Activated CD4-positive, CD25-positive, alpha-beta regulatory T cell (primary cell): Measurements from ENCODE around the gene TBC1D24.

Experiments used
- DNase-seq, 4 experiments: peaks; one replicate each; lab custom pipeline; 2025; lab: John Stamatoyannopoulos, UW

TBC1D24 gene

DNA sequence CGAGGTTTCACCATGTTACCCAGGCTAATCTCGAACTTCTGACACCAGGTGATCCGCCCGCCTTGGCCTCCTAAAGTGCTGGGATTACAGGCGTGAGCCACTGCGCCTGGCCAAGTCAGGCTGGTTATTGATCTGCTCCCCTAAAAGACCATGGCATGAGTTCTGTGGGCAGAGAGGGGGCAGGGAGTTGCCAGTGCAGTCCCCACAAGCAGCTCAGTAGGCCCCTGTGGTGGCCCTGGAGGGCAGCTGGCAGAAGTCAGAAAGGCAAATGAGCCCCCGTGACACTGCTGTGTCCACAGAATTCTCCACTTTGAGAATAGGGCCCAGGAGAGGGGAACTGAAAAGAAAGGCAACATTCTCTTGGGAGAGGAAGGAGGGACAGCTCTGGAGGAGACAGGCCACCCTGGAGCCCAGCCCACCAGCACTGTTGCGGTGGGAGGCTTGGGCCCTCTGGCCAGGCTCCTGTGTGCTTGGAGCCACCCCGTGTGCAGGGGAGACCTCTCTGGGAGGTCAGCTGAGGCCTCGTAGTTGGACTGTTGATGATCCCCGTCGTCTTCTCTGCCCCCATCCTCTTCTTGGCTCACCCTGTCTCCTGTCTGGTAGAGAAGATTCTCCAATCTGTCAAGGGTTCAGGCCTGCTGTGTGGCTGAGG, 43.2 kb downstream of the TBC1D24 start:
- DNase-seq, result no peak

DNA sequence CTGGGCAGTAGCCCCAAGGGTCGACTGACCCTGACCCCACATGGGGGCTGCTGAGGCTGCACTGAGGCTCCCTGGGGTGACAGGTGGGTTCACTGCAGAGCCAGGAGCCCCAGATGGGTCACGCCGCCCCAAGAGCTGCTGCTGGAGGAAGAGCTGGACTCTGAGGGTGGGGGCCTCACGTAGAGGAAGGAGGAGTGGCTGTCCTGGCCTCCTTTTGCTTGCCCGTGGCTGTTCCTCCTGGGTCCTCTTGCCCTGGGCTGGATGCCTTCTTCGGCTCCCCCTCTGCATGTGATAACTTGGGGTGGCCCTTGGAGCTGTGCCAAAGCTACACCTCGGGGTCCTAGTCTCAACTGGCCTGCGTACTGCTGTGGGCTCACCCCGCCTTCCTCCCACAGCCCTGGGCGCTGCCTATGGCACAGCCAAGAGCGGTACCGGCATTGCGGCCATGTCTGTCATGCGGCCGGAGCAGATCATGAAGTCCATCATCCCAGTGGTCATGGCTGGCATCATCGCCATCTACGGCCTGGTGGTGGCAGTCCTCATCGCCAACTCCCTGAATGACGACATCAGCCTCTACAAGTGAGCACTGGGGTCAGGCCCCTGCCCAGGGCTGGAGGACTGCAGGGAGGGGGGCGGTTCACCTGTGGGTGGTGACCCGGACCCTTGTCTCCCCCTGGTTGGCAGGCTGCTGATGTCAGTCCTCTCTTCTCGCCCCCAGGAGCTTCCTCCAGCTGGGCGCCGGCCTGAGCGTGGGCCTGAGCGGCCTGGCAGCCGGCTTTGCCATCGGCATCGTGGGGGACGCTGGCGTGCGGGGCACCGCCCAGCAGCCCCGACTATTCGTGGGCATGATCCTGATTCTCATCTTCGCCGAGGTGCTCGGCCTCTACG, 44.1 kb downstream of the TBC1D24 start:
- DNase-seq, result no peak

DNA sequence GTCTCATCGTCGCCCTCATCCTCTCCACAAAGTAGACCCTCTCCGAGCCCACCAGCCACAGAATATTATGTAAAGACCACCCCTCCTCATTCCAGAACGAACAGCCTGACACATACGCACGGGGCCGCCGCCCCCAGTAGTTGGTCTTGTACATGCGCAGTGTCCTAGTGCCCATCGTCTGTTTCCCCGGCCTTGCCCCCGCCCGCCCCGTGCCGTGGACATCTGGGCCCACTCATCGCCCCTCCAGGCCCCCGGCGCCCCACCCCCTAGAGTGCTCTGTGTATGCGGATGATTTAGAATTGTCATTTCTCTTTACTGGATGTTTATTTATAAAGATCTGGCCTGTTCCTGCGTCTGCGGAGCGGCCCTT, 44.8 kb downstream of the TBC1D24 start:
- no peak for DNase-seq

DNA sequence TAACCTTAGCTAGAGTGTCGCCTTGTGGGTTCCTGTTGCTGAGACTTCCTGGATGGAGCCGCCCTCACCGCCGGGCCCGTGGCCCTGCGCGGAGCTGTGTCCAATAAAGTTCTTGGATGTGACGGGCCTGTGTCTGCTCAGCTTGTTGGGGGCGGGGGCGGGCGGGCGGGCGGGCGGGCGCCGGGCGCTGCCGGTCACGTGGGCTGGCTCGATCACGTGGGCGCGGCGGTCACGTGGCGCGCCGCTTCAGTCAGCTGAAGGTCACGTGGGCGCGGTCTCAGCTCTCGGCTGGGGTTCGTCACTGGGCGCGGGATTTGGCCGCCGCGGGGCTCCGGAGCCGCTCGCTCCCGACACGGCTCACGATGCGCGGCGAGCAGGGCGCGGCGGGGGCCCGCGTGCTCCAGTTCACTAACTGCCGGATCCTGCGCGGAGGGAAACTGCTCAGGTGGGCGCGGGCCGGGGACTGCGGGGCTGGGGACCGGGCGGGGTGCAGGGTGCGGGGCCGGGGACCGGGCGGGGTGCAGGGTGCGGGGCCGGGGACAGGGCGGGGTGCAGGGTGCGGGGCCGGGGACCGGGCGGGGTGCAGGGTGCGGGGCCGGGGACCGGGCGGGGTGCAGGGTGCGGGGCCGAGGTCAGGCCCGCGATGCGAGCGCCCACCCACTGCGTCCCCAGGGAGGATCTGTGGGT, 45.3 kb downstream of the TBC1D24 start, which contains the start of gene AMDHD2:
Gene AMDHD2, plus strand, starts transcription at position 275 of the 687 bp plus-strand sequence. Its CDS starts 88 bp downstream, at position 363.
- peak; percentile 75 to 87 (median 82) for DNase-seq

DNA sequence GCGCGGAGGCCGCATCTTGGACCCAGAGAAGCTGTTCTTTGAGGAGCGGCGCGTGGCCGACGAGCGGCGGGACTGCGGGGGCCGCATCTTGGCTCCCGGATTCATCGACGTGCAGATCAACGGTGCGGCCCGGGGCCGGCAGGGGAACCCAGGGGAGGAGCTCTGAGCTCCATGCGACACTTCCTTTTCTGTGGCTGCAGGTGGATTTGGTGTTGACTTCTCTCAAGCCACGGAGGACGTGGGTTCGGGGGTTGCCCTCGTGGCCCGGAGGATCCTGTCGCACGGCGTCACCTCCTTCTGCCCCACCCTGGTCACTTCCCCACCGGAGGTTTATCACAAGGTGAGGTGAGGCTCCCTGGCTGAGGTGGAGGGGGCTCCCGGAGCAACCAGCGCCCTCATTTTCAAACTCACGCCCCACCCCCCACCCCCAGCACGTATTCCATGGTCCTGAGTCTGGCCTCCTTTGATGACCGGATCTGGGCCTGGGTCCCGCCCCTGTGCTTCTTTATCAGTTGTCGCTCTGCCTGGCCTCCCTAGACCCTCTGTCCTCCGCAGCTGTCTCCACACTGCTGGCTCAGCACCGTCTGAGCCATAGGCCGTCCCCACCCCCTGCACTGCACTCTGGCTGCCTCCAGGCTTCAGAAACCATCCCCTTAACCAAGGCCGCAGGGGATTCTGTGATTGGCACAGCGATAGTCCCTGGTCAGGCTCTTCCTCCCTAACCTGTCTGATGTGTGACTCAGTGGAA, 46.0 kb downstream of the TBC1D24 start:
- DNase-seq, result peak in 2 of 4 experiments; percentile 56 to 57

DNA sequence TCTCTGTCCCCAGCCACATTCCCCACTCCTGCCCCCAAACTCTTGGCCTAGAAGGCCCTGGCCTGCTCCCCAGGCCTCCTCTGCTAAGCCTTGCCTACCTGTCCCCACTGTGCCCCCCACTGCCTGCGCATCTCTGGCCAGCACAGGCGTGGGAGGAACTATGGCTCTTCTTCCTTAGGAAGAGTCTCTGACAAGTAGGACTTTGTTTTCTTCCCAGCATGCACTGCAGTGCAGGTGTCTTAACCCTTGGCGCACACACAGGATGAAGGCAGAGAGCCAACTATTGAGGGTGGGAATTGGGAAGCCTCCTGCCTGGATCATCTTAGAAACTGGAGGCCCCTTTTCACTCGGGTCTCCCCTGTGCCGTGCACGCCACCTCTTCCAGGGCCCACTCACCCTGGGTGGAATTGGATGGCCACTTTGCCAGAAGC, 48.9 kb downstream of the TBC1D24 start:
- no peak for DNase-seq

DNA sequence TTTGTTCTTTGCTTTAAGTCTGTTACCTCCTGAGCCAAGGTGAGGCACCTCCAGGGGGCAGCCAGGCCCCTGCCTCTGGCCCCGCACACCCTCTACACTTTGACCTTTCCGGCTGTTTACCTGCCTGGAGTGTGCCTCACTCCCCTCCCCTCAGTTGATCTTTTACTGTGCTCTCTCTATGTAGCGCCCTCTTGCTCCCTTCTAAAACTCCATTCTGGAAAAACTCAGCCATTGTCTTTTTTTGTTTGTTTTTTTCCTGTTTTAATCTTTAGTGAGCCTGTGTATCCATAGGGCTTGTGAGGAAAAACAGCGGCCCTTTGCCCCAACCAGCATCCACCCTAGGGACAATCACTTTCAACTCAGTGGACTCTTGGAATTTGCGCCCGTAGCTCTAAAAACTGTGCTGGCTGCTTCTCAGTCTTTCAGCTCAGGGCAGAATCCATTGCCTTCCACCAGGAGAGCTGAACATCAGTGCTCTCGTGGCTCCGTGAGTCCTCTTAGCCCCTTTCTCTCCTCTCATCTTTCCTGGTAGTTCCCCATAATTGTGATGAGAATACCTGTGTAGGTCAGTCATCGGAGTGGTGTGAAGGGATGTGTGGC, 49.5 kb downstream of the TBC1D24 start:
- DNase-seq, result no peak

DNA sequence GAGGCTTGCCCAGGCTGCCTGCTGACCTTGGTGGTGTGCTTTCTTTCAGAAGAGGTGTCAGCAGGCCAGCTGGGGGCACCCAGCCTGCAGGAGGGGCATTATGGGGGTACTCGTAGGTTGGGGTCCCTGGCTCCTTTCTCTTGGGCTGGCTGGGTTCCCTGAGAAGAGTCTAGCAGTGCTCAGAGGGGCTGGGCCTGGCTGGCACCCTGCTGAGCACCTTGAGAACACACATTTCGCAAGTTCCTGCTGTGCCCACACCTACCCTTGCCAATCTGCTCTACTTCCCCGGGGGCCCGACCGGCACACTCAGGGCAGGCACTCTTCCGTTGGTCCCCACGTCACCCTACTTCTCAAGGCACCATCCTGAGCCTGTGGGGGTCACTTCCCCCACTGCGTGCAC, 51.2 kb downstream of the TBC1D24 start:
- no peak for DNase-seq

DNA sequence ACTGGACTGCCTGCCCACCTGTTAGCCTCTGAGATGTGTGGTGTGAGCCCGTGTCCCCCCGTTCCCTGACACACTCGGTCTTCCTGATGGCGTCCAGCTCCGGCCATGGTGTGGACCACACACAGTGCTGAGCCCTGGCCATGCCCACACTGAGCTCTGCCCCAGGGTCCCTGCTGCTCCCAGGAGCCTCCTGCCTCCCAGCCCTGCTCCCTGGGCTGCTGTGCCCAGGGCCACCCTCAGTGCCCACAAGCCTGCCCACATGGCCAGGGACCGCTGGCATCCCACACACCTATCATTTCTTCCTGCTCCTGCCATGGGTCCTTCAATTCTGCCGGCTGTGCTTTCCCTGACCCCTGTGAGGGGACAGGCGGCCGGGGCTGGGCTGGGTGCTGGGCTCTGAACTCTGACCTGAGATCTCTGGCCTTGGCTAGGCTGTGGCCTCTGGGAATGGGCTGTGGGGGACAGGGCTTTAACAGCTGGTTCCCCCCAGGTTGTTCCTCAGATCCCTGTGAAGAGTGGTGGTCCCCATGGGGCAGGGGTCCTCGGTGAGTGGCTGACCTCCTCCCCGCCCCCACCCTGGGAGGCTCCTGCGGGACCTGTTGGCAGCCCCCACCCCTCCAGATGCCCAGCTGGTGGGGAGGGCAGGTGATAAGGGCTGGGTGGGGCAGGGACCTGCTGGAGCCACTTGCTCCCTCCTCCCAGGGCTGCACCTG, 52.3 kb downstream of the TBC1D24 start:
- DNase-seq, result no peak

DNA sequence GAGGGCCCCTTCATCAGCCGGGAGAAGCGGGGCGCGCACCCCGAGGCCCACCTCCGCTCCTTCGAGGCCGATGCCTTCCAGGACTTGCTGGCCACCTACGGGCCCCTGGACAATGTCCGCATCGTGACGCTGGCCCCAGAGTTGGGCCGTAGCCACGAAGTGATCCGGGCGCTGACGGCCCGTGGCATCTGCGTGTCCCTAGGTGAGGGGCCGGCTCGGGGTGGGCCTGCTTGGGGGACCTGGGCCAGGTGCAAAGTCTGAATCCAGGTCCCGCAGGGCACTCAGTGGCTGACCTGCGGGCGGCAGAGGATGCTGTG, 52.8 kb downstream of the TBC1D24 start:
- no peak for DNase-seq

DNA sequence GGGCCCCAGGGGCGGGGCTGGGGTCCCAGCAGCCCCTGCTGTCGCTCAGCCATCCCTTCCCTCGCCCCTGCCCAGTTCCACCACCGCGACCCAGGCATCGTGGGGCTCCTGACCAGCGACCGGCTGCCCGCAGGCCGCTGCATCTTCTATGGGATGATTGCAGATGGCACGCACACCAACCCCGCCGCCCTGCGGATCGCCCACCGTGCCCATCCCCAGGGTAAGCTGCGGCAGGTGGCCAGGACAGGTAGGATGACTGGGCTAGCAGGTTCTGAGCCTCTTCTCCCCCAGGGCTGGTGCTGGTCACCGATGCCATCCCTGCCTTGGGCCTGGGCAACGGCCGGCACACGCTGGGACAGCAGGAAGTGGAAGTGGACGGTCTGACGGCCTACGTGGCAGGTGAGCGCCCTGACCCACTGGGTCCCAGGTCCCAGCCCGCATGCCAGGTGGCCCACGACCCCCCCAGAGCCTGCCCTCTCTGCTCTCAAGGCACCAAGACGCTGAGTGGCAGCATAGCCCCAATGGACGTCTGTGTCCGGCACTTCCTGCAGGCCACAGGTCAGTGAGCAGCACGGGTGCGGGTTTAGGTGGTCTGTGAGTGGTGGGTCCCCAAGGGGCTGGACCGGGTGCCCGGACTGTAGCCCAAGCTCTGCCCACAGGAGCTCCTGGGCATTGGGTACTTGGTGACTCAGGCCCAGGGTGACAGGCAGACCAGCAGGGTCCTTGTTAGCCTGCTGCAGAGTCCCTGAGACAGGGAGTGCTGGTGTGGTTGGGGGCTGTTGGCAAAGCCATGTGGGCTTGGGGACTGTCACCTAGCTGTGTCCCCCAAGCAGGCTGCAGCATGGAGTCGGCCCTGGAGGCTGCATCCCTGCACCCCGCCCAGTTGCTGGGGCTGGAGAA, 53.5 kb downstream of the TBC1D24 start:
- DNase-seq, result no peak

DNA sequence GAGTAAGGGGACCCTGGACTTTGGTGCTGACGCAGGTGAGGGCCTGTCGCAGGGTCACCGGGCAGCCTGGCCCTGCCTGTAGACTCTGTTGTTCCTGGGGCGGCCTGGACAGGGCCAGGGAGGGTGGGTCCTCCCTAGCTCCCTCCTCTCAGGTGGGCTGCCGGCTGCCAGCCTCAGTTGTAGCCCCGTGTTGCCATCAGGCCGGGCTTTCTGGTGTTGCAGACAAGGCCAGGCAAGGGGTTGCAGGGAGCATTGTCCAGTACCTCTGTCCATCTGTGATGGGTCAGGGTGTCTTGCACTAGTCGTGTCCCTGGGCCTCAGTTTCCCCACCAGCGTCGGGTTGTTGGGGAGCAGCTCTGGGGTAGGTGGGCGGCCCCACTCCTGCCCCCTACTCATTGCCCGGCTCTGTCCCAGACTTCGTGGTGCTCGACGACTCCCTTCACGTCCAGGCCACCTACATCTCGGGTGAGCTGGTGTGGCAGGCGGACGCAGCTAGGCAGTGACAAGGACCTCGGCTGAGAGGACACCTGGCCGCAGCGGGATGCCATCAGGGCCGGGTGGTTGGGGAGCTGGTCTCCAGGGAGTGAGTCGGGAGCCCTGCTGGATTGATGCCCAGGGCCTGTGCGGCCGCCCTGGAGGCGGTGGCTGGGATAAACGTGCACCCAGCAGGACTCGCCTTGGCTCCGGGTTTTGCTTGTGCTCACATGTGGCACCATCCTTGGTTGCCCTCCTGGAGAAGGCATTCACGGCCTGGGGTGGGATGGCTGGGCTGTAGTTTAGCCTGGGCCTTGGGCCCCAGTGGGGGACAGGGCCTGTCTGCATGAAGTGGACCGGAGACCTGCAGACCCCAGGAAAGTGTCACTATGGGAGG, 54.4 kb downstream of the TBC1D24 start:
- DNase-seq, result no peak

DNA sequence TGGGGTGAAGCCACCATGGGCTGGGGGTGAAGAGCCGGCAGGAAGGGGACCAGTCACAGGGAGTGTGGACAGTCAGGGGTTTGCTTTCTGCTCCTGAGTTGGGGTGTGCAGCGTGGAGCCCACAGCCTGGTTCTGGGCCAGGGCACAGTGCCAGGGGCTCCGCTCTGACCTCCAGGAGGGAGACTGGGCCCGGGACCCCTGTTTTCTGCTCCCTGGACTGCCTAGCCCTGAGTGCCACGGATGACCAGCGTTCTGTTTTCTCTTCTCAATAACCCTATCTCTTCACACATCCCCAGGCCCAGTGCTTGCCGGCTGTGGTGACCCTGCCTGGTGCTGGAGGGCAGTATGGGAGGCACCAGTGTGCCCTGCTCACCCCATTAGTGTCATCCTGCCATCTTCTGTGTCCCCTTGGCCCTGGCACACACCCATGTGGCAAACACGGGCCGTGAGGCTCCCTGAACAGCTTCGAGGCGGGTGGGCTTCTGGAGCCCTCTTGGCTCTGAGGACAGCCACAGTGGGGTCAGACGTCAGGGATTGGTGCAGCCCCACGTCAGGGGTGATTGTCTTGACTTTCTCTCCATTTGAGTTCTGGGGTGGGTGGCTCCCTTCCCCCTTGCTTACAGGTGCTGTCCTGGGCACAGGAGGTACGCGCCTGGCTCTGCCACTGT, 55.2 kb downstream of the TBC1D24 start:
- no peak for DNase-seq

DNA sequence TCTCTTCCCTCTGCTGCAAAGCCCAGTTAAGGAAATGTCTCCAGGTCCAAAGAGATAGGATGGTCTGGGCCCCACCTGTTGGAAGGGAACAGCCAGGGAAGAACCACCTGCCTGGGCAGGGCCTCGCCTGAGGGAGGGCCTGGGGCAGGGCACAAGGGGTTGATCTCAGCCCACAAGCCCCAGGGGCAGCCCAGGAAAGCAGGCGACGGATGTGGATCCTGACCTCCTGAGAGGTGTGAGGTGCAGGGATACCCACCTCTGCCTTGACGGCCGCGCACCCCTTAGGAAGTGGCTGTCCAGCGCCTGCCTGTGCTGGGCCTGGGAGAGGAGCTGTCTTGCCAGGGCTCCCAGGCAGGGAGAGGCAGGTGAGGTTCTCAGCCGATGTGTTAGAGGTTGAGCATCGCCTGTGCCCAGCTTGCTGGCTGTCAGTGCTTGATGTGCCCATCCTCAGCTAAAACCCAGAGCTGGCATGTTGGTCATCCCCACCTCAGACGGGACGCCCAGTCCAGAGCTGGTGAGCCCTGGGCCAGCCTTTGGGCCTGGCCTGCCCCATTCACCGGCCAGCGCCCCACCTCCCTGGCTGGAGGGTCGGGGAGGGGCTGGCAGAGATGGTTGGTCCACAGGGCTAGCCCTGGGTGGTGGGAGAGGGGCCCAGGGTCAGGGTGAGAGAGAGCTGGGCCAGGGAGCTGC, 55.8 kb downstream of the TBC1D24 start:
- DNase-seq, result no peak

DNA sequence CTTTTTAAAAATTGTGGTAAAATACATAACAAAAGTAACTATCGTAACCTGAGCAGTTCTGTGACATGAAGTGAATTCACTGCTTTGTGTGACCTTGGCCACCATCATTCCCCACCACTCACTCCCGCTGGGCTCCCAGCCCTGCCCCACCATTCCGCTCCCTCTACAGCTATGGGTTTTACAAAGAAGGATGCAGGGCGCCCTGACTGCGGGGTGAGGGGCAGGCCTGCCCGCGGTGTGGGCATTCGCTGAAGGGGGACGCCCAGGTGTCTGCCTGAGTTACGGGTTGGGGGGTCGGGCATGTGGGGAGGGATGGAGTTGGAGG, 56.4 kb downstream of the TBC1D24 start, which contains the start of gene CEMP1:
Gene CEMP1, minus strand, starts transcription at position 38 of the 325 bp plus-strand sequence. CDS start 335 bp downstream, outside the sequence.
- no peak for DNase-seq

DNA sequence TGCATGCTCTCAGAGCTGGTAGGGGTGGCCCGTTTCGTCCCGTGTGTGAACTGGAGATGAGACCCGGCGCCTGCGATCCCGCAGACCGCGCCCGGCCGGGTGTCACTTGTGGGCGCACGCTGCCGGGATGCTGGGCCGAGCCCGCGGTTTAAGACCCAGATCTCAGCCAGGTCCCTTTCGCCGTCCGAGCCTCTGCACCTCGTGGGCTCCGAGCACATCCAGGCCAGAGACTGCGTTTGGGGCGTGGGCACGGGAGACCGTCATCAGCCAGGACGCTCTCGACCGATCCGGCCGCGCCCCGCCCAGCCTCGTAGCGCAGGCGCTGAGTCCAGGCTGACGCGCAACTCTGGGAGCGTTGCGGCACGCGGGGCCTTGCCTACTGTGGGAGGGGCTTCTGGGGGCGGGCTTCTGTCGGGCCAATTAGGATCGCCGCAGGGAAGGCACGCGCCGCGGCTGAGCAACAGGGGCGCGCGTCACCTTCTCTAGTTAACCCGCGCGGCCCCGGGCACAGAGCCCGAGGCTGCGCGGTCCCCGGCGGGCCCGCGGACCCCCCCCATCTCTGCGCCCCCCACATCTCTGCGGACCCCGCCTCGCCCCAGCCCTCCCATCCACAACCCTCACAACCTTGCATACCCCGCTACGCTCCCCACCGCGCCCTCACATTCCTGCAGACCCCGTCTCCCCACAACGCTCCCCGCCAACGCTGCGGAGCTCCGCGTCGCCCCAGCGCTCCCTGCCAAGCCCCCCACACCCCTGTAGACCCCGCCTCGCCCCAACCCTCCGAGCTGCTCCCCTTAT, 57.0 kb downstream of the TBC1D24 start:
- DNase-seq, result peak; percentile 88 to 96 (median 92)
